Measurements from ENCODE around the gene NT5M.

Gene NT5M

DNA sequence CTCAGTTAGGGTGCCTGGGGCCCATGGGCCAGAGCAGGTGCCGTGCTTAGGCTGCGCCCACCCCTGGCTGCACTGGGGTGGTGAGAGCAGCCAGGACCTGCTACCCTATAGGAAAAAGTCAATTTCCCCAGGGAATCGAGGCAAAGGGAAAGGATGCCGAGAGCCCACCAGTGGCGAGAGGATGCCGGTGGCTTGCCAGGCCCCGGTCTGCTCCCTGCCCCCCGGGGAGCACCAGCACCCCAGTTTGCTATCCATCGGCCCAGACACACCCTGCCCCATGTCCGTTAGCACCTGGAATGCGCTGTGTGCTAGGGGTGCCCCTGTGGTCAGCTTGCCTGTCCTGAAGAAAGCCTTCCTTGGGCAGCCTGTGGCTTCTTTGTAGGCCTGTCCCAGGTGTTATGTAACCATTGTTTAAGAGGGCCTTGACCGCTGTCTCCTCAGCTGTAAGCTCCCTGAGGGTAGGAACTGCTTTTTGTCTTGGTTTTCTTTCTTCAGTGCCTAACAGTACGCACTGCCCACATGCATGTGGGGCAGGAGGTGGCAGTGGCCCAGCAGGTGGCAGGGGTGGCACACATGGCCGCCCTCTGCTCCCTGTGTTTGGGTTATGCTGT is 40.8 kb downstream of the NT5M start:
- DNase-seq, result peak; percentile 4

GRCh38 chr17:17344507-17345293 is 41.5 kb downstream of the NT5M start:
- DNase-seq, result peak; percentile 6

DNA sequence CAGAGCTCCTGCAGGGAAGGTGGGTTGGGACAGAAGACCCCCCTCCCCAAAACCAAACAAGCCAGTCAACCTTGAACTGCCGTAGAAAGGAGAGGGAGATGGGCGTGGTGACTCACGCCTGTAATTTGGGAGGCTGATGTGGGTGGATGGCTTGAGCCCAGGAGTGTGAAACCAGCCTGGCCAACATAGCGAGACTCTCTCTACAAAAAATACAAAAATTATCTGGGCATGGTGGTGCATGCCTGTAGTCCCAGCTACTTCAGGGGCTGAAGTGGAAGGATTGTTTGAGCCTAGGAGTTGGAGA is 42.1 kb downstream of the NT5M start:
- no peak for DNase-seq

DNA sequence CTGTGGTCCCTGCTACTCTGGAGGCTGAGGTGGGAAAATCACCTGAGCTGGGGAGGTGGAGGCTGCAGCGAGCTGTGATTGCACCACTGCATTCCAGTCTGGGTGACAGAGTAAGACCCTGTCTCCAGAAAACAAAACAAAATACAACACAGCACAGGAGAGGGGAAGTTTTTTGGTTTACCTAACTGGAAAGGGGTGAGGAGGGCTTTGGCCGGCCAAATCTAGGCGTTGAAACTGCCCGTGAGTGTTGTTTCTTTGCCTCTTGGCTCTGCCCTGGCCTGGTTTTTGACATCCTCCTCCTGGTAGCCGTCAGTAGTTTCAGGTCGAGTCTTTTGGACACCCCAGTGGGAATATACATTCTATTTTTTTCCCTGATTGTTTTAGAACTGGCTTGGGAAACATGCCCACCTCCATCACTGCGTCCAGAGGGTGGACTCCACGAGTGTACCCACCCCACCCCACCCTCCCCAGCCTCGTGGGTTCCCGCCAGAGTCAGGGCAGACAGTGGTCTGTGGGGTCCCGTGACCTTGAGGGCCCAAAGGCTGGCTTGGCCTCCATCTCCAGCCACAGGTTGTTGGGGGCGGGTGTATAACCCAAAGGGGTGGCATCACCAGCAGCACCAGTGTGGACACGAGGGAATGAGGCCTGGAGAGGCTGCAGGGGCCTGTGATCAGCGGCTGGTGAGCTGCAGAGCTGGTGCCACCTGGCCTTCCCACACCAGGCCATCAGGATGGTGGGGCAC is 42.7 kb downstream of the NT5M start:
- peak; percentile 5 for DNase-seq

GRCh38 chr17:17346428-17347233 is 43.5 kb downstream of the NT5M start:
- peak; percentile 13 for DNase-seq

GRCh38 chr17:17347234-17347955 is 44.2 kb downstream of the NT5M start:
- DNase-seq, result no peak

DNA sequence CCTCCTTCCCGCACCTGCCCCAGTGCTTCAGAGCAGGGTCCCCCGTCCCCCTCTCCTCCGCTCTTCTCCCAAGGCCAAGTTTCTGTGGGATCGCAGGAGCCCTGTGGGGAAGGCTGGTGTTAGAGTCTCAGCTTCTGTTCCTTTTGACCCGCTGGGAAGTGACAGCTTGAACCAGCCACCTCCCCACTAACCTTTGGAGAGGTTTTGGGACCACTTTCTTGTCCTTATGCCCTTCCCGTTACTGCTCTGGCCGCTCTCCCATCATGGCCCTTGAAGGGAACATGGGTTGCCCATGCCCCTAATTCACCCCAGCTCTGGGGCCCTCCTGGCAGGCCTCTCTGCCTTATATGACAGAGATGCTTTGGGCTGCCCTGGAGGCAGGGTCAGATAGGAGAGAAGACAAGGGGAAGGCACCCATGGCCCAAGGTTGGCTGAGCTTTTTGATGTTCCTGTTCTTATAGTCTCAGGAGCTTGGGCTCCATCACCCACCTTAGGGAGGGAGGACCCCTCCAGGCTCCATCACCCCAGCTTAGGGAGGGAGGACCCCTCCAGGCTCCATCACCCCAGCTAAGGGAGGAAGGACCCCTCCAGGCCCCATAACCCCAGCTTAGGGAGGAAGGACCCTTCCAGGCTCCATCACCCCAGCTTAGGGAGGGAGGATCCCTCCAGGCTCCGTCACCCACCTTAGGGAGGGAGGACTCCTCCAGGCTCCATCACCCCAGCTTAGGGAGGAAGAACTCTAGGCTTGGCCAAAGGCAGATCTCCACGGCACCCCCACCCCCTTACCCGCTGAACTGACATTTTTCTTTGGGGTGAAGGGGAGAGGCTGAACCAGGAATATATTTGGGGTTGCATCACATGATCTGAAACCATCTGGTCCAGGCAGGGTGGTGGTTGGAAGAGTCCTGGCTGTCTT is 45.0 kb downstream of the NT5M start:
- DNase-seq, result no peak

GRCh38 chr17:17348872-17349723 is 45.9 kb downstream of the NT5M start:
- DNase-seq, result no peak

DNA sequence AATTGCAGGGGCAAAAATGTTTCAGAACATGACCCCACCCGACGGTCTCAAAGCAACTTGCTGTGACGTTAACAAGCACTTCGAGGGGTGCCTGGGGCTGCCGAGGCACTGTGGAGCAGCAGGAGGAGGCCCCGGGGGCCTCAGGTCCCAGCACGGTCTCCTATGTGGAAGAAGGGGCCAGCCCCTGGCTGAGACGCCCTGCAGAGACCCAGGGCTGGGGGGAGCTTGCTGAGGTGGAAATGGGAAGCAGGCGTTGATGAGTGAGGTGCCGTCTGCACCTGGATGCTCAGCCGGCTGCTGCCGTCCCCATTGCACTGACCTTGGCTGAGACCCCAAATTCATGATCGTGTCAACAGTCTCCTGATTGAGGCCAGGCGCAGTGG is 46.5 kb downstream of the NT5M start:
- DNase-seq, result no peak

- peak; percentile 61 for DNase-seq
Observed at GRCh38 chr17:17350491-17351355, 47.5 kb downstream of the NT5M start.

DNA sequence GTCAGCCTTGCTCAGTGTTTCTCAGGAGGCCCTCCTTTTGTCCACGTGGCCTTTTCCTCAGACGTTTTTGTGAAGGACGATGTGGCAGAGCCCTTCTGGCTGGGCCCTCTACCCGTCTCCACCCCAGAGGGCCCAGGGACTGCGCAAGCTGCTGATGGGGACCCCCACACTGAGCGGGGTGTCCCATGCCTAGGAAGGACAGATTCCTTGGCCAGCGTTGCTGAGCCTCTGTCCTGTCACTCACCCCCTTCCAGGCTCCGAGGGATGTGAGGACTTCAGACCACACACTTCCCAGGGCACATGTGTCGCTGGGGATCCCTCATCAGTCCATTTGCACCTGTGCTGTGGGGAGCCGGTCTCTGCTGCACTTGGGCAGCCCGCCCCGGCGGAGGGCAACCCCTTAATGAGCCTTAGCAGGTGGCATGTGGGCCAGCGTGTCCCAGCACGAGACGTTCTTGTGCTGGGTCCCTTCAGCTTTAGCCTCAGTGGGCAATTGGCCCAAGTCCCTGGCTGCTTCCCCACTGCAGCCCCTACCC is 48.3 kb downstream of the NT5M start:
- DNase-seq, result no peak

DNA sequence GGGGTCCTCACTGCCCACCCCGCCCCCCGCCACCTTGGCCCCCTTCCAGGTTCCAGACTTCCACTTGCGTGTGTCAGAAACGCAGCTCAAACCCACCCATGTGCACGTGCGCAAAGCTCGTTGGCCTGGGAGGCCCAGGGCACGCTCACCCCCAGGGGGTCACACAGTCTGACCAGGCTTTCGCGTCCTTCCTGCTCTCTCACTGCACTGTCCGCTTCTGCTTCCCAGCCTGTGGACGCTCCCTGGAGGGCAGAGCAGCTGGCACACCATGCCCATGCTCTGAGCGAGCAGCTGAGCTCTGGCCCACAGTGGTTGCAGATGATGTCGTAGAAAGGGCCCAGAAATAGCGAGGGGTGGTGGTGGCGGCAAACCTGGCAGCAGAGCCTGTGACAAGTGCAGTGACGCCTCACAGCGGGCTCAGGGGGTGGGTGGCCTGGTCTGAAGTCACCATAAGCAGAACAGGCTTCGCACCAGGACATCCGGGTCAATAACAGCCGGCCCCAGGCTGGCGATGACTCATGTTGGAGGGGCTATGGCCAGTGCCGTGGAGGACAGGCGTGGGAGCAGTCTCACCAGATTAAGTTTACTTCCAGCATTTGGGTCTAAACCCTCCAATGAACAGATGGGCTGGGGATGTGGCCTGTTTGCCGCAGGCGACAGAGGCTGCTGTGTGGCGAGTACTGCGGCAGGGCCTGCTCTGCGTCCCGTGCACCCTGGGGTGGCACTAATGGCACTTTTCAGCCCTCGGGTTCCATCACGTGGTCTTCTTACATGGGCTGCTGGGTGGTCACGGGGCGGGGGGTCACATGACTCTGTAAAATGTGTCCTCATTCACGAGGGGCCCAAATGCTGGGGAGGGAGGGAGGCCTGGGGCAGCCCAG is 49.0 kb downstream of the NT5M start:
- no peak for DNase-seq

- no peak for DNase-seq
Observed at GRCh38 chr17:17352836-17353624, 49.9 kb downstream of the NT5M start.

DNA sequence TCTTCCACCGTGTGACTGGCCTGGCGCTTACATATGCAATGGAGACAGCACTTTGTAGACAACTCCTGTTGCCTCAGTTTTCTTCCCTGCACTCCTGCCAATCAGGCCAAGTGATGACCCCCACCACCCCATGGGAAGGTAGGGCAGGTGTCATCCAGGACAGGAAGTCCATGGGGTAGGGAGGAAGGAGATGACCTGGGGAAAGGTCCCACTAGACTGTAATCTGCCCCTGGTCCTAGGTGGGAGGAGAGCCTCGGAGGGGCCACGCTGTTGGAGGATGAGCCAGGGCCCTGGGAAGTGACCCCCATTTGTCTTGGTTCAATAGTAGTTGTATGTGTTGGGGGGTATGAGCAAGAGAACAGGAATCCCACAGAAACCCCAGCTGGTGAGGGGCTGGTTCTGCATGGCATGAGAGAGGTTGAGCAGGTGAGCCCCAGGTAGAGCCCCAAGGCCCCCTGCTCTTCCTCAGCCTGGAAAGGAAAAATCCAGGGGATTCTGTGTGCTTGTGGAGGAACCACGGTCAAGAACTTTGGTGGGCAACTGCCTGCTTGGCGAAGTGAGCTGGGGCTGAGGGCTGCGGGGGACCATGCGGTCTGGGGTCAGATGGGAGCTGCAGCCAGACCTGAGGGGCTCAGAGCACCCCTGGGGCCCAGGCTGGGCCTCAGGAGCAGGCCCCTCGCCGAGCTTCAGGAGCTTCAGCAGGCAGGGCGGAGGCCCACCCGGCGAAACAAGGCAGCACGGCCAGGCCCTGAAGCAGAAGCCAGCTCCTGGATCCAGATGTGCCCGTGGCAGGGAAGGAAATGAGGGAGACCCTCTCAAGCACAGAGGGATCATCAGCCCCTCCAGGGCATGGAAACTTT is 50.7 kb downstream of the NT5M start:
- DNase-seq, result no peak

- DNase-seq, result peak; percentile 81
Observed at GRCh38 chr17:17354560-17355349, 51.6 kb downstream of the NT5M start.

All from 8988T (cell line).